Bronchial epithelial cell (primary cell): ENCODE data around the gene HTR6. TPM values are rescaled to one million over a fixed set of nuclear protein-coding genes. Genes with fewer than 3 reads are reported as not detected.

Source experiments
- DNase-seq: peaks from one replicate; pipeline ENCODE4 v3.0.0-alpha.2; 2010; ENCODE audit warnings: low read depth
- FAIRE-seq: peaks from 2 replicates; lab custom pipeline; 2011; peaks lifted over from hg19 to GRCh38; lab: Jason Lieb, UNC
- H3K27me3 ChIP-seq: 2 replicates; pipeline ENCODE4 v1.5.1; 2011; ENCODE audit warnings: low read length; ENCODE audit not compliant: control insufficient read depth, insufficient read depth
- H3K36me3 ChIP-seq: 2 replicates; pipeline ENCODE4 v1.5.1; 2011; ENCODE audit warnings: low read length; ENCODE audit not compliant: control insufficient read depth, insufficient read depth
- H3K4me3 ChIP-seq: 2 replicates; pipeline ENCODE4 v1.5.1; 2011; ENCODE audit warnings: mild to moderate bottlenecking, low read depth, low read length, control low read depth
- total RNA-seq: library from RNA; depleted of rRNA; stranded (reverse); fragments of >200 nt; gene quantifications from 2 replicates; pipeline ENCODE4 v1.2.1, GENCODE V29; 2014
- TF ChIP-seq, protein P1 (sequence below): IDR thresholded peaks from 2 replicates; pipeline ENCODE4 v1.5.1; 2011; ENCODE audit warnings: mild to moderate bottlenecking, moderate library complexity, low read length, control low read depth, inconsistent platforms; ENCODE audit not compliant: insufficient read depth, severe bottlenecking

The HTR6 gene
- total RNA-seq, 1 donor from 2014 or later: not detected

DNA sequence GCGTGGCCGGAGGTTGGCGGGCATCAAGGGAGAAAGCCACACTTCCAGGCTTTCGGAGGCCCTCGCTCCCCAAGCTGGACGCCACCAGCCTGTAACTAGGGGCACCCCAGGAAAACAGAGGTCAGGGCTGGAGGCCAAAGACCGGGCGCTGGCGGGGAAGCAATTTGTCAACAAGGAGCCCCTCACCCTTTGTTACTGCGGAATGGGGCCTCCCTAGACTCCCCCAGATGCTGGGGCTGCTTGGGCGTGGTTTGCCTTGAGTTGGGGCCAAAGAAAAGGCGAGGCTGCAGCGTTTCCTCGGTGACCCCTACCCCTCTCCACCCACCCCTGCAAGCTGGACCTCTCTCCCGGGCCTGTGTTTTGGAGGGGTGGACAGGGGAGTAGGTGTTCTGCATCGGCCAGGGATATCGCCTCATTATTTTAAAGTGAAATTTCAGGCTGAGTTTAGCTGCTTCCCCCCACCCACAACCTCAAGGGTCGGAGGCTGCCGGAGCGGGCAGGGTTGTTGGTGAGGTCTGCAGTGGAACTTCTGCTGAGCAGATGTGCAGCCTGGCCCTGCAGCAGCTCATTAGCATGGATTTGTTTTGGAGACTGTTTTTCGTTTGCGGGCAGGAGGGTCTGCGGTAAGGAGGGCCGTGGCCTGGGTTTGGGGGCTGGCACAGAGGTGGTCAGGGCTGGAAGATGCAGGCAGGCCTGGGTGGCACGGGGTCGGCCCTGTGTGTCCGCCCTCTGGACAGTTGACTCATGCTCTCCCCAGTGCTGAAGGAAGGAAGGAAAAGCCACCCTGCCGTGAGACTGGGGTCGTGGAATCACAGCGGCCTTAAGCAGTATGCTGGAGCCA is 19.0 kb upstream of the HTR6 start:
- Histone ChIP-seq H3K36me3 (no peaks in the 10 kb centered on the region), H3K27me3 (no peaks in the 10 kb centered on the region), H3K4me3 (peak overlapping the region; percentile 86)
- no peak for DNase-seq
- TF ChIP-seq, protein P1, sequence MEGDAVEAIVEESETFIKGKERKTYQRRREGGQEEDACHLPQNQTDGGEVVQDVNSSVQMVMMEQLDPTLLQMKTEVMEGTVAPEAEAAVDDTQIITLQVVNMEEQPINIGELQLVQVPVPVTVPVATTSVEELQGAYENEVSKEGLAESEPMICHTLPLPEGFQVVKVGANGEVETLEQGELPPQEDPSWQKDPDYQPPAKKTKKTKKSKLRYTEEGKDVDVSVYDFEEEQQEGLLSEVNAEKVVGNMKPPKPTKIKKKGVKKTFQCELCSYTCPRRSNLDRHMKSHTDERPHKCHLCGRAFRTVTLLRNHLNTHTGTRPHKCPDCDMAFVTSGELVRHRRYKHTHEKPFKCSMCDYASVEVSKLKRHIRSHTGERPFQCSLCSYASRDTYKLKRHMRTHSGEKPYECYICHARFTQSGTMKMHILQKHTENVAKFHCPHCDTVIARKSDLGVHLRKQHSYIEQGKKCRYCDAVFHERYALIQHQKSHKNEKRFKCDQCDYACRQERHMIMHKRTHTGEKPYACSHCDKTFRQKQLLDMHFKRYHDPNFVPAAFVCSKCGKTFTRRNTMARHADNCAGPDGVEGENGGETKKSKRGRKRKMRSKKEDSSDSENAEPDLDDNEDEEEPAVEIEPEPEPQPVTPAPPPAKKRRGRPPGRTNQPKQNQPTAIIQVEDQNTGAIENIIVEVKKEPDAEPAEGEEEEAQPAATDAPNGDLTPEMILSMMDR: no peak
- FAIRE-seq: no peak

DNA sequence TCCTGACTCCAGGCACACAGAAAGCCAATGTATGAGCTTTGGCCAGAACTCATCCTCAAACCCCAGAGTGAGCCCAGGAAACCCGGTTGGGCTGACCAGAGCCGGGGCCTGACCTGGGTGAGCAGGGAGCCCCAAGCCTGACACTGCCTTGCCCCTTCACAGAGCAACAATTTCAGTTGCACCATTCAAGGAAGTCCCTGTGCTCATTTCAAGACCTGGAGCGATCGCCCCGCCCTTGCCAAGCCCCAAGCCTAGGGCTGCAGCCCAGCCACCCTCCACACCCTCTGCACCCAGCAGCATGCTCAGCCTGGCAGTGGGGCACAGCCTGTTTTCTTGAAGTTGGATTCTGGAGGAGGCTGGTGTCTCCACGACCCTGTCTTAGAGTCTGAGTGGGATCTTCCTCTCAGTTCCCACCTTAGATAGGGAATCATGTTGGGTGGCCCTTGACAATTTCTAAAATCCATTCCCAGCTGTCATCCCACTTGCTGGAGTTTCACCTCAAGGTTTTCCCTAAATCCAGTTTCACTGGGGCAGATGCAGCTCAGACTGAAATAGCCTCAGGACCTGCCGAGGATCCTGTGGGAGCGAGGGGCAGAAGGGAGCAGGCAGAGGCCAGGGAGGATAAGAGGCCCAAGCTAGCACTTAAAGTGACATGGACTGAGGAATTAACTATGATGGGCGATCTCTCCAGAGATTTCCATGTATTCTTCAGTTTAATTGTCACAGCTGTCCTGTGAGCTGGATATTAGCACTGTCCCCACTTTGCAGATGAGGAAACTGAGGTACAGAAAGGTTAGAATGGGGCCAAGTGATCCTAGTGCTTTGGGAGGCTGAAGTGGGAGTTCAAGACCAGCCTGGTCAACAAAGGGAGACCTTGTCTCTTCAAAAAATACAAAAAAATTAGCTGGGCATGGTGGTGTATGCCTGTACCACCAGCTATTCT is 18.0 kb upstream of the HTR6 start:
- no peaks in the 10 kb centered on the region for H3K36me3 ChIP-seq
- no peaks in the 10 kb centered on the region for H3K27me3 ChIP-seq
- DNase-seq: peak; percentile 43
- TF ChIP-seq, protein P1: no peak
- H3K4me3 ChIP-seq: no peak overlapping the region
- FAIRE-seq: no peak

DNA sequence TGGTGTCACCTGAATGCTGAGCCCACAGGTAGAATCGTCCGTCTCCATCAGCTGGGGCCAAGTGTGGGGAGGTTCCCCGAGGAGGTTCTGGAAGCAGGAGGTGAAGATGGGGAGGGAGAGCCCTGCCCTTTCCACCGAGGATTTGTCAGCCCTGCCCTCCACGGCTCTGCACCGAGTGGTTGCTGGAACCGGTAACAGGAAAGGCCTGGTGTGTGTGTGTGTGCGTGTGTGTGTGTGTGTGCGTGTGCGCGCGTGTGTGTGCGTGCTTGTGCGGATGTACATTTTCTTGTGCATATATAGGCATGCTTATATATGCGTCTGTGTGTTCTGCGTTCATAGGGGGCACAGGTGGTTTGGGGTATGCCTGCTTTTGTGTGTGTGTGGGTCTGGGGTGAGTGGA is 17.0 kb upstream of the HTR6 start:
- TF ChIP-seq, protein P1: no peak
- Histone ChIP-seq H3K27me3 (no peaks in the 10 kb centered on the region), H3K4me3 (no peak overlapping the region), H3K36me3 (peaks cover 2% of the 10 kb centered on the region)
- no peak for DNase-seq
- FAIRE-seq: peak; percentile 52

DNA sequence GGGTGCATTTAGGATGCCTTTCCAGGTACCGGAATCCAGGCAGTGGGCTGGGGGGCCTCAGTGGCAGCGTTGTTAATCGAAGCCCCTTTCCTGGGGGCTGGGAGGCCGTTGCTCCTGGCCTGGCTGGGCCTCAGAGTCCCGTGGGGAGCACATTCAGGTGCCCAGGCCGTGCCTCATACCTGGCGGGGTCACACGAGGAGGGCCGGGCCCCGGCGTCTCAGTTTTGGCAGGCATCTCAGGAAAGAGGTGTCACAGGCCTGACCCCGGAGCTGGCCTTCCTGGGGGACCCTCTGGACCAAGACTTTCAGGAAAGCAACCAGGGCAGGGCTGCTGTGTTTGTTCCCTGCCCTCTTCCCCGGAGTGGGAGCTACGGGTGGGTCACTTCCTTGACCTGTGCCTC is 16.4 kb upstream of the HTR6 start:
- no peak for FAIRE-seq
- H3K36me3 ChIP-seq: peaks cover 2% of the 10 kb centered on the region

DNA sequence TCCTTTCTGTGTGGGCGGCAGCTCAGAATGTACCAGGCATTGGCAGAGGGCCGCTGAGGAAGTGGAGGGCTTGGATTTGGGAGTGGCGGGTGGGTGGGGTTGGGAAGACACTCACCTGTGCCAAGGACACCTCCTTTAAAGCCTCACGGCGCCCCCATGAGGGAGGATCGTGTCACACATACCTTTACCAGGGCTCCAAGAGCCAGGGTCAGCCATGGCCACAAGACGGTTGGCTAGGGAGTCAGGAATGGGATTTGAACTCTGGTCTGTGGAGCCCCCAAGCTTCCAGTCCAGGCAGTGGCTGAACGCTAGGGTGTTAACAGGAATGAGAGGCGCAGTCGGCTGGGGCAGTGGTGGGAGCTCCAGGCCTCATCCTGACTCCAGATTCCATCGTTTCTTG is 16.0 kb upstream of the HTR6 start:
- Histone ChIP-seq H3K27me3 (no peaks in the 10 kb centered on the region), H3K36me3 (peaks cover 2% of the 10 kb centered on the region), H3K4me3 (no peak overlapping the region)
- peak; percentile 44 for DNase-seq
- no peak for FAIRE-seq
- TF ChIP-seq, protein P1: peak; percentile 48

More for the DNA sequence above, 16.4 kb upstream of the HTR6 start:
- Histone ChIP-seq H3K4me3 (no peak overlapping the region), H3K27me3 (no peaks in the 10 kb centered on the region)
- TF ChIP-seq, protein P1: no peak
- DNase-seq: no peak
